HG03103 (cell line): ENCODE data around the gene ATAD5.
"Not testable (repeated sequence)": the region's sequence is repeated elsewhere in the genome, so short reads cannot be mapped to it uniquely, and the experiment has no call there.

Experiments used
- ATAC-seq: cut with Tn5 transposase; IDR thresholded peaks from one replicate; pipeline ENCODE4 v1.9.1; 2021; ENCODE audit warnings: low read depth; ENCODE audit not compliant: unreplicated experiment

ATAD5 gene

DNA sequence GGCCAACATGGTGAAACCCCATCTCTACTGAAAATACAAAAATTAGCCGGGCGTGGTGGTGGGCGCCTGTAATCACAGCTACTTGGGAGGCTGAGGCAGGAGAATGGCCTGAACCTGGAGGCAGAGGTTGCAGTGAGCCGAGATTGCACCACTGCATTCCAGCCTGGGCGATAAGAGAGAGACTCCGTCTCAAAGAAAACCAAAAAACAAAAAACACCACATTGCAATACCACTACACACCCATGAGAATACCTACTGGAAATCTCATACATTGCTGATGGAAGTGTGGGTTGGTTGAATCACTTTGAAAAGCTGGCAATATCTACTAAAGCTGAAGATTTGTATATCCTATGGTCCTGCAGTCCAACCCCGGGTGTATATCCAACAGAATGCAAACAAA lies 78.4 kb downstream of the ATAD5 start:
- ATAC-seq = not testable (repeated sequence)

DNA sequence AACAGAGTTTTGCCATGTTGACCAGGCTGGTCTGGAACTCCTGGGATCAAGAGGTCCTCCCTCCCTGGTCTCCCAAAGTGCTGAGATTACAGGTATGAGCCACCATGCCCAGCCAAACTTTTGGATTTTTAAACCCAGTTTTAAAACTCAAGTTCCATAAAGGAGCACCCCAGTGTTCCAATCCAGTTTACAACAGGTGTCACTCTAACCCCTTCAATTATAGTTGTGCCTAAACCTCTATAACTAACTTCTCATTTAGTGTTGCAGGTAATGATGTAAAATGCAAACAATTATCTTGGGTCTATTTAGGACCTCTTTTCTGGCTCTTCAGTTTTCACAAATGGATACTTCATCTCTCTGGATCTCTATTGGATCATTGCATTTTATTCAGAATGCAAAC lies 82.2 kb downstream of the ATAD5 start:
- ATAC-seq = no peak

DNA sequence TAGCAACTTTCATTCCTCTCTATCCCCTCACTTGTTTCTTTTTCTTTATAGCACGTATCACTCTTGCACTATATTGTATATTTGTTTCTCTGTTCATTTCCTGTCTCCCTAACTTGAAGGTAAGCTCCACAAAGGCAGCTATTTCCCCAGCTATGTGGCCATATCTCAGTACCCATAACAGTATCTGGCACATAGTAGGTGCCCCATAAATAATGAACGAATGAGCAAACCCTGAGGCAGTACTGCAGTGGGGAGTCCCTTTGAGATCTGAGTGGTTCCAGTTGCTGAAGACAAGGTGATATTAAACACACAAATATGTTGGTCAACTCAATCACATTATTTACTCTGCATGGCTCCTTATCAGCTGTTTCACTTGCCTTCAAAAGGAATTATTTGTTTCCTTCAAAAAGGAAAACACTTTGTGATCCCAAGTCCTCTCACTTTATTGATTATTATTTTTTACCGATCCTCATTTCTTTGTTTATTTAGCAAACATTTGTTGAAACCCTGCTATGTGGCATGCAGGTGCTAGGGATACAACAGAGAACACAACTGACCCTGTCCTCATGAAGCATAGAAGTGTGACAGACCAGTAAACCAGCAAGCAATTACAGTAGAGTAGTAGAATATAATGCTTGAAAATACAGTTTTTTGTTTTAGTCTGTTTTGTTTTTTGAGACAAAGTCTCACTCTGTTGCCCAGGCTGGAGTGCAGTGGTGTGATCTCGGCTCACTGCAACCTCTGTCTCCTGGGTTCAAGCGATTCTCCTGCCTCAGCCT lies 84.3 kb downstream of the ATAD5 start:
- ATAC-seq = no peak

DNA sequence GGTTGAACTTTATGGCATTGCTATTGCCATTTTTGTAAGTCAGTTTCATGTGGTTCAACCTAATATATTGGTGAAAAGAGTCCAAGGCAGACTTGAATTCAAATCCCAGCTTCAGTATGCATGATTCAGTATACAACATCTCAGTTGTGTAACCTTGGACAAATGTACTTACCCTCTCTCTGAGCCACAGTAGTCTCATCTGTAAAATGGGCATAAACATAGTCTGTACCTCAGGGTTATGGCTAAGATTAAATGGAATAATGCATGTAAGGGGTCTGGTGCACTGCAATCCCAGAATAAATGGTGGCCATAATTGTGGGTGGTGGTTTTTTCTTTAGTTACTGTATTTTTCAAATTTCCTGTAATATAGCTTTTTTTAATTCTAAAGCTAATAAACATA lies 85.3 kb downstream of the ATAD5 start:
- ATAC-seq = no peak

GRCh38 chr17:30920282-30920681 lies 88.5 kb downstream of the ATAD5 start:
- ATAC-seq = no peak

DNA sequence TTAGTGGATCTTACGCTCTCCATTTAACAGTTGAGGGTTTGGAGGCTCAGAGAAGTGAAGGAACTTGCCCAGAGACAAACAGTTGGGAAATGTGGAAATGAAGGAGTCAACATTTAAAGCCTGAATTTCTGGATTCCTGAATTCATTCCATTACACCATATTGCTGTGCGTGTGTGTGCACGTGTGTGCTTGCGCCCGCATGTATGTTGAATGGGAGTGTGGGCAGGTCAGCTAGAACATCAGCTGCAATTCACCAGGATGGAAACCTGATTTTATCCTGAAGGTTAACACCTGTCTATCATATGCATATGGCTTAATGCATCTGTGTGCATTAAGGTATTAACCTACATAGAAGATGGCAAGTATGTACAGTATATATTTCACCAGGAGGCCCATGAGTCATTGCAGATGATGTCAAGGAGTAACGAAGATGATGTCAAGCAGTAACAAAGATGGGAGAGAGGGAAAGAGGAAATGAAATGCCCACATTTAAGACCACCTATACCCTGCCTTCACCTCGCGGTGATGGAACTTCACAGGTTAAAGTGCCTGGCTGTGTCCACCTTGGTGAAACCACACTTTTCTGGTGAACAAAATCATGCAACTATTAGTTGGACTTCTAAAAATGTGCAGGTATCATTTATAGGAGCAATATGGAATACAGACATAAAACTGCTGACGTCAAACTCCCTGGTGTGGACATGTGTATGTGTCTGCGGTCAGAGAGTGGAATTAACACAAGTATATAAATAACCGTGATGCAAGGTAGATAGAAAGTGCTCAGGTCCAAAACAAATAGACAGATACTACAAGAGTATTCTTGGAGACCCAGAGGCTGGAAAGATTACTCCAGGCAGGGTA lies 89.1 kb downstream of the ATAD5 start:
- no peak for ATAC-seq

GRCh38 chr17:30921544-30922196 lies 89.9 kb downstream of the ATAD5 start, which contains the start of gene ADAP2:
ADAP2 (plus strand) TSS chr17:30921945; CDS start chr17:30922015, 70 bp downstream.
- no peak for ATAC-seq

GRCh38 chr17:30922235-30923030 lies 90.7 kb downstream of the ATAD5 start:
- no peak for ATAC-seq

DNA sequence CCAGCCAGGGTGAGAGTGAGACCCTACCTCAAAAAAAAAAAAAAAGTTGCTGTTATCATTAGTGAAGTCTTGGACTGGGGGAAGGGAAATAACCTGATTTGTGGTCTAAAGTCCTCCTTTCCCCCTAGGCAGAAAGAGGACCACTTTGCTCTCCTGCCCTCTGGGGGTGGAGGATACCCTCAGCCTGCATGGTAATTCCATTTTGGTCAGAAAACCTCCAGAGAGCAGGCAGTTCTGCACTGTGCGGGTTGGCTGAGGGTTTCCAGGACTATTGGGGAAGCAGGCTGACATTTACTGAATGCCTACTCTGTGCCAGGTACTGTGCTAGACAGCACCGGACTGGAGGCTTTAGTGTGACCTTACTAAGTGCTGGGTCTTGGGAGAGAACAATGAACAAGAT lies 92.6 kb downstream of the ATAD5 start:
- no peak for ATAC-seq

DNA sequence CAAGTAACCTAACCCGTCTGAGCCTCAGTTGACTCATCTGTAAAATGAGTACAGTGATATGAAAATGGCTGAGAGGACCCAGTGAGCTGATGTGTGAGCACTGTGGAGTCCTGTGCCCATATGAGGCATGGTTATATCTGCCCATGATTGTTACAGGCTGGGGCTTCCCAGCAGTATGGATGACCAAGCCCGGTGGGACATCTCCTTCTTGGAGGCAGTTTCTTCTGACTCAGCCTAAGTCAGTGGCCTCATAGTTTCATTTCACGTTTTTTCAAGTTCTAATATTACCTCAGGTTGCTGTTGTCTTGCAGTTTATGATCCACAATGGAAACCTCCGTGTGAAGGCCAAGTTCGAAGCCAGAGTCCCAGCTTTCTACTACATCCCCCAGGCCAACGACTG lies 94.8 kb downstream of the ATAD5 start:
- no peak for ATAC-seq

GRCh38 chr17:30927756-30928155 lies 96.0 kb downstream of the ATAD5 start:
- ATAC-seq = no peak

DNA sequence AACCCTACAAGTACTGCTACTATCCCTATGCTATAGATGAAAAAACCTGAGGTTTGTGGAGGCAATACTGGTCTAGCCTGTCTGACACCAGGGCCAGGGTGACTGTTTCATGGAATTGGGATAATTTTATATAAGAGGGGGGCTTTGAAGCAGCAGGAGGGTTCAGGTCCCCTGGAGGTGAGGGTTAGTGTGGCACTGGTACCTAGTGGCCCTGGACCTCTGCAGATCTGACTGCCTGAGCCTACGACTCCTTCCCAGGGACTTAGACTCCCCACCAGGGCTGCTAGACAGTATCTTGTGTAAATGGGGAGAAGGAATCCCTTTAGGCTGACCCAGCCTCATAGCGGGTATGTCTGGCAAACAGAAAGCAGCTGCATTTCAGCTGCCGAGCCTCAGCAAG lies 96.8 kb downstream of the ATAD5 start:
- no peak for ATAC-seq

DNA sequence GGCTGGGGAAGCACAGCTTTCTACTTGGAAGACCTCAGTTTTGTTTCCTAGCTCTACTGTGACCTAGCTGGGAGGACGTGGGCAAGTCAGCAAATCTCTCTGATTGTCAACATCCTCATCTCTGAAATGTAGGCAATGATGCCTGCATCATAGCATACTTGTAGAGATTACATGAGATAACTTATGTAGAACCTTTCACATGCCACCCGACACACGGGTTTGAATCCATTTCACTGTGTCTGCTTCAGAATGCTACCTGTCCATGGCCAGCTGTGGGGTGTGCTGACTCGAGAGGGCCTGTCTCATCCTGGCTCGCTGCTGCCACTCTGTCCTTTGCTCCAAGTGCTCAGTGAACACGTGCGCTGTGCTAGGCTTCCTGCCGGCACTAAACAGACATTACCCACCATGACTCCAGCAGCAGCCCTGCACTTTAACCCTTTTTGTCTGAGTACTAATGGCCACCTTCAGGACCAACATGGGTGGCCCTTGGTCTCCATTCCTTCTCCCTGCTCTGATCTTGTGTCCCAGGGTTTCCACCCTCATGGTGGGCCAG lies 97.4 kb downstream of the ATAD5 start:
- ATAC-seq = no peak

- ATAC-seq = not testable (repeated sequence)
Observed at GRCh38 chr17:30929861-30930260, 98.1 kb downstream of the ATAD5 start.

DNA sequence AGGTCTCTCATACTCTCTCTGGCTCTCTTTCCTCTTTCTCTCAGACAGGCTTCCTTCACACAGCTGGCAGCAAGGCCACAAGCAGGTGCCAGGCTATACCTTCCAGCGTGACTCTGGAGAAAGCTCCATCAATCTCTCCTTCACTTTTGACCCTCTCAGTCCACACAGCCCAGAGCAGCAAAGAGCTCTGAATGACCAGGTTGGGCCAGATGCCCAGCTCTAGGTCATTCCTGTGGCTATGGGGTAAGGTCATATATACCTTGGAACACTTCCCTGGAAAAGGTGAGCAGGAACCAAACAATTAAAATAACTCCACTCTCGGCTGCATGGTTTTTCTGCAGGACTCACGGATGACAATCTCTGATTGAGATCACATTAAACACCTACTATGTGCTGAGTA lies 98.7 kb downstream of the ATAD5 start:
- no peak for ATAC-seq

DNA sequence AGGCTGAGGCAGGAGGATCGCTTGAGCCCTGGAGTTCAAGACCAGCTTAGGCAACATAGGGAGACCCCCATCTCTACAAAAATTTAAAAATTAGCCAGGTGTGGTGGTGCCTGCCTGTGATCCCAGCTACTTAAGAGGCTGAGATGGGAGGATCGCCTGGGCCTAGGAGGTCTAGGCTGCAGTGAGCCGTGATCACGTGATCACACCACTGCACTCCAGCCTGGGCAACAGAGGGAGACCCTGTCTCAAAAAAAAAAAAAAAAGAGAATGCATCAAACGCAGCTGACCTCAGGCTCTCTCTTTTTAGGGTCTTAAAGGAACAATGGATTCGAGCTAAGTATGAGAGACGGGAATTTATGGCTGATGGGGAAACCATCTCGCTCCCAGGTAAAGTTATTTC lies 99.8 kb downstream of the ATAD5 start:
- not testable (repeated sequence) for ATAC-seq

GRCh38 chr17:30933966-30934365 lies 102.2 kb downstream of the ATAD5 start:
- no peak for ATAC-seq

DNA sequence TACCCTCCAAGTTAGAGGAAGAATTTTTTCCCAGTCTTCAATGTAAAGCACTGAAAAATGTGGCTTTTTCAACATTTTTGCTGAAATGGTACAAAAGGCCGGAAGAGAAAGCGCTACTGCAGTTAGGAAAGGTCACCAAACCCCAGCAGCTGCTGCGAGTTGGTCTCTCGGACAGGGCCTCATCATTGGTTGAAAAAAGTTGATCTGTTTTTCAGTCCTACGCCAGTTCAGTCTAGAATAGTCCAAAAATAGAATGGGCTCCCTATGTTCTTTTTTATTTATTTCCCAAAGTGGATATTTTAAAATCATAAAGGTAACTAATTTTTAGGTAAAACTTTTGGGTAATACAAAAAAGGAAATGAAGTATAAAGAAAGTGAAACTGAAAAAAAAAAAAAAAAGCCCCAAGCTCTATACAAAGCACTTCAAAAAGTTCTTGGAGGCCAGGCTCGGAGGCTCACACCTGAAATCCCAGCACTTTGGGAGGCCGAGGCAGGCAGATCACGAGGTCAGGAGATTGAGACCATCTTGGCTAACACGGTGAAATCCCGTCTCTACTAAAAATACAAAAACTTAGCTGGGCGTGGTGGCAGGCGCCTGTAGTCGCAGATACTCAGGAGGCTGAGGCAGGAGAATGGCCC lies 107.4 kb downstream of the ATAD5 start:
- no peak for ATAC-seq

GRCh38 chr17:30942308-30943079 lies 110.7 kb downstream of the ATAD5 start:
- ATAC-seq = no peak
